HUES48 (cell line): ENCODE data around the gene ZDHHC5.
"Not testable (repeated sequence)": the region's sequence is repeated elsewhere in the genome, so short reads cannot be mapped to it uniquely, and the experiment has no call there.

Source experiments
- H3K27ac ChIP-seq: one replicate; pipeline ENCODE4 v1.7.0; 2013; ENCODE audit warnings: low read depth, low read length, inconsistent platforms
- H3K27me3 ChIP-seq: 2 replicates; pipeline ENCODE4 v1.6.1; 2013; ENCODE audit warnings: mild to moderate bottlenecking, low read length; ENCODE audit not compliant: control insufficient read depth, insufficient read depth
- H3K36me3 ChIP-seq: 2 replicates; pipeline ENCODE4 v1.6.1; 2013; ENCODE audit warnings: low read length; ENCODE audit not compliant: control insufficient read depth, insufficient read depth
- H3K4me1 ChIP-seq: 2 replicates; pipeline ENCODE4 v1.6.1; 2013; ENCODE audit warnings: mild to moderate bottlenecking, low read length; ENCODE audit not compliant: control insufficient read depth, insufficient read depth
- H3K4me3 ChIP-seq: 2 replicates; pipeline ENCODE4 v1.5.1; 2013; ENCODE audit warnings: mild to moderate bottlenecking, low read depth, low read length
- H3K9ac ChIP-seq: 2 replicates; pipeline ENCODE4 v1.6.1; 2013; ENCODE audit warnings: mild to moderate bottlenecking, low read depth, low read length, moderate library complexity
- H3K9me3 ChIP-seq: 2 replicates; pipeline ENCODE4 v1.6.1; 2013; ENCODE audit warnings: low read length; ENCODE audit not compliant: control insufficient read depth, insufficient read depth

The ZDHHC5 gene

GRCh38 chr11:57704932-57705331, 37.0 kb downstream of the ZDHHC5 start:
- no peak overlapping the region for H3K27ac ChIP-seq
- H3K9ac ChIP-seq: no peak overlapping the region
- H3K4me3 ChIP-seq: no peak overlapping the region
- H3K36me3 ChIP-seq: peaks cover 57% of the 10 kb centered on the region
- H3K4me1 ChIP-seq: no peaks in the 10 kb centered on the region
- H3K27me3 ChIP-seq: no peaks in the 10 kb centered on the region
- no peaks in the 10 kb centered on the region for H3K9me3 ChIP-seq

- not testable (repeated sequence) for H3K4me1 ChIP-seq, H3K4me3 ChIP-seq, H3K27me3 ChIP-seq, H3K9ac ChIP-seq, H3K27ac ChIP-seq, H3K9me3 ChIP-seq
- peaks cover 54% of the 10 kb centered on the region for H3K36me3 ChIP-seq
Observed at GRCh38 chr11:57705432-57705831, 37.5 kb downstream of the ZDHHC5 start.

- Histone ChIP-seq H3K27me3 (no peaks in the 10 kb centered on the region), H3K4me3 (no peak overlapping the region), H3K9ac (no peak overlapping the region), H3K4me1 (peaks cover 8% of the 10 kb centered on the region), H3K36me3 (peaks cover 17% of the 10 kb centered on the region; the same call in 1 of the 2 replicates), H3K27ac (no peak overlapping the region), H3K9me3 (no peaks in the 10 kb centered on the region)
Observed at GRCh38 chr11:57709802-57710367, 42.0 kb downstream of the ZDHHC5 start.

- Histone ChIP-seq H3K4me3 (peak within 1 kb of the TSS; percentile 97), H3K27ac (peak within 1 kb of the TSS; percentile 97), H3K36me3 (0 out of 2 replicates have a peak, but pooled peaks cover 14% of the 10 kb centered on the region), H3K27me3 (no peaks in the 10 kb centered on the region), H3K4me1 (peaks cover 8% of the 10 kb centered on the region), H3K9me3 (no peaks in the 10 kb centered on the region), H3K9ac (peak within 1 kb of the TSS; percentile 94)
Observed at GRCh38 chr11:57711414-57712255, 43.7 kb downstream of the ZDHHC5 start, which contains the start of gene MED19. Gene MED19 (minus strand): TSS chr11:57712215. CDS start chr11:57712179, 36 bp downstream.

- Histone ChIP-seq H3K4me1 (peaks cover 8% of the 10 kb centered on the region), H3K36me3 (0 out of 2 replicates have a peak, but pooled peaks cover 12% of the 10 kb centered on the region), H3K9ac (peak within 1 kb of the TSS; percentile 94), H3K27me3 (no peaks in the 10 kb centered on the region), H3K27ac (peak within 1 kb of the TSS; percentile 97), H3K9me3 (no peaks in the 10 kb centered on the region), H3K4me3 (peak within 1 kb of the TSS; percentile 97)
Observed at GRCh38 chr11:57712256-57713150, 44.6 kb downstream of the ZDHHC5 start, which contains the start of gene TMX2. Gene TMX2 (plus strand): TSS chr11:57712593. CDS start chr11:57712619, 26 bp downstream.

- Histone ChIP-seq H3K36me3 (peaks cover 16% of the 10 kb centered on the region), H3K4me3 (peak overlapping the region; percentile 97), H3K9me3 (0 out of 2 replicates have a peak, but pooled peaks cover 4% of the 10 kb centered on the region), H3K4me1 (peaks cover 8% of the 10 kb centered on the region), H3K9ac (no peak overlapping the region; the same call in 1 of the 2 replicates), H3K27me3 (no peaks in the 10 kb centered on the region), H3K27ac (no peak overlapping the region)
Observed at GRCh38 chr11:57713835-57714234, 45.9 kb downstream of the ZDHHC5 start.

GRCh38 chr11:57716726-57717125, 48.8 kb downstream of the ZDHHC5 start:
- peaks cover 26% of the 10 kb centered on the region for H3K36me3 ChIP-seq
- H3K27me3 ChIP-seq, H3K4me1 ChIP-seq, H3K9ac ChIP-seq, H3K27ac ChIP-seq, H3K4me3 ChIP-seq, H3K9me3 ChIP-seq: not testable (repeated sequence)

- Histone ChIP-seq H3K9ac (no peak overlapping the region), H3K36me3 (peaks cover 14% of the 10 kb centered on the region), H3K9me3 (no peaks in the 10 kb centered on the region), H3K27me3 (no peaks in the 10 kb centered on the region), H3K4me1 (peaks cover 14% of the 10 kb centered on the region), H3K4me3 (no peak overlapping the region), H3K27ac (peak overlapping the region; percentile 17)
Observed at GRCh38 chr11:57727185-57727584, 59.3 kb downstream of the ZDHHC5 start.

- H3K4me3 ChIP-seq: no peak overlapping the region
- H3K36me3 ChIP-seq: peaks cover 11% of the 10 kb centered on the region
- H3K4me1 ChIP-seq: peaks cover 14% of the 10 kb centered on the region
- H3K27ac ChIP-seq: peak overlapping the region; percentile 7
- H3K27me3 ChIP-seq: no peaks in the 10 kb centered on the region
- no peak overlapping the region for H3K9ac ChIP-seq
- H3K9me3 ChIP-seq: no peaks in the 10 kb centered on the region
Observed at GRCh38 chr11:57728829-57729228, 60.9 kb downstream of the ZDHHC5 start.

GRCh38 chr11:57729479-57729878, 61.6 kb downstream of the ZDHHC5 start:
- Histone ChIP-seq H3K9me3 (no peaks in the 10 kb centered on the region), H3K27ac (peak overlapping the region; percentile 7), H3K36me3 (0 out of 2 replicates have a peak, but pooled peaks cover 6% of the 10 kb centered on the region), H3K9ac (no peak overlapping the region), H3K4me1 (peaks cover 14% of the 10 kb centered on the region), H3K4me3 (no peak overlapping the region), H3K27me3 (no peaks in the 10 kb centered on the region)
